GM12872 (cell line): ENCODE measurements around the gene VPS13A.

Experiments
- CTCF ChIP-seq: IDR thresholded peaks from 3 replicates; pipeline ENCODE4 v1.5.1; 2011; ENCODE audit warnings: low read depth, mild to moderate bottlenecking, low read length, moderate library complexity; ENCODE audit not compliant: insufficient read depth

The VPS13A gene

GRCh38 chr9:77188242-77188641 is 10.9 kb downstream of the VPS13A start:
- TF ChIP-seq CTCF: no peak

DNA sequence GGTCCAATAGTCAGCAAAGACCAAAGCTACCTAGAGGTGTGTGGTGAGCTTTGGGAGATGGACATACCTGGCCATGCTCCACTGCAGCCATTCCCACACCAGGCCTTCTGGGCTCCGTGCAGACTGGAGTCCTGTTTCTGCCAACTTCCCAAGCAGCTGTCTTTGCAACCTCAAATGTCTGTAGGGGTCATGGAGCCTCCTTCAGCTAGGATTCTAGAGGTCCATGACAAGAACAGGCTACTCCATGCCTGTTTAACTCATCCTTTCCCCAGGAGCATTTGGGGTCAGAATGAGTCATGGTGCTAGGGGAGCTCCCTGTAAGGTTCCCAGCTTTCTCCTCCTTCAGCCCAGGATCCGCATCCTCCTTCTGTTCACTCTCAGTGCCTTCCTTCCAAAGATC is 17.1 kb downstream of the VPS13A start:
- TF ChIP-seq CTCF: no peak

- TF ChIP-seq CTCF: no peak
Measured at GRCh38 chr9:77210116-77210515, 32.8 kb downstream of the VPS13A start.

DNA sequence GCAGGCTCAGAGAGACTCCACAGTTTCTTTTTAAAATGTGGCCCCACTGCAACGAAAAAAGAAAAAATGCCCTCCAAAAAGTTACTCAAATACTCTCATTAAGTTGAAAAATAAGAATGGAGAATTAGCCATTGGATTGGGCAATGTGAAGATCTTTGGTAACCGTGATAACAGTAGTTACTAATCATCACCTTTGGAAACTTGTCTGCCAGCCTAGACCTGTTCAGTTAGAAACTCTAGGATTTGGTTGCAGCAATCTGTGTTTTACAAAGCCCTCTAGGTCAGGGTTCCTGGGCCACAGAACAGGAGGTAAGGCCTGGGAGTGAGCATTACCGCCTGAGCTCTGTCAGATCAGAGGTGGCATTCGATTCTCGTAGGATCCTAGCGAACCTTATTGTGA is 34.2 kb downstream of the VPS13A start:
- TF ChIP-seq CTCF: no peak

- no peak for TF ChIP-seq CTCF
Measured at GRCh38 chr9:77212801-77213200, 35.5 kb downstream of the VPS13A start.

DNA sequence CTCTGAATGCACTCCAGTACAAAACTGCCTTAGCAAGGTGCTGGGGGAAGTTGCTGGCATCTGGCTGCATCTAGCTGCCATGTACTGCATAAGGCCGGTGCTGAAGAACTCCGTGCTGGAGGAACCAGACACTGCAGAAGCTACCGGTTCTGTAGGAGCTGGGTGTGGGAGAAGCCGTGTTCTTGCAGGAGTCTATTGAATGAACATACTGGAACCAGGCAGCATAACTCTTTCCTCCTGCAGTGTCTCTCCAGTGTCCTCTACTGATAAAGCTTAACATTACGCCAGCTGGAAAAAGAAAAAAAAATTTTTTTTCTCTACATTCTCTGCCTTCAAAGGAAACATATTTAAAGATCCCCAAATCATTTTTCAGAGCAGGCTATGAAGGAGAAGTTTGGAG is 38.5 kb downstream of the VPS13A start:
- 0 out of 3 replicates have a peak, but pooled peaks have one; percentile 16 for TF ChIP-seq CTCF

GRCh38 chr9:77218612-77219011 is 41.3 kb downstream of the VPS13A start:
- TF ChIP-seq CTCF: no peak

DNA sequence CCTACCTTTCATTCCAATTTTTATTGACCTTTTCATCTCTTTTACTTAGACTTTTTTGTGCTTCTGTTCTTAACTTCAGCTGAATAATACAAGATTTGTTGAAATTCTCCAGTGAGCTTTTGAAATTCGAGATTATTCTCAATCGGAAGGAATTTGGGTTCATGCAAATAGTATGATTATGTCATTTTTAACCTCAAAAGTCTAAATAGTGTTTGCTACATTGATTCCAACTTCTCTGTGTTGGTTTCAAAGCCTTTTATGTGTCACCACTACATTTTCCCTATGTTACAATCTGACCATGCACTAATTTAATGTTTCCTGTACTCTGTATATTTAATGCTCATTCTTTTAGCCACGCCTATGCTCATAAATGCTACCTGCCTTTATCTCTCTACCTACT is 44.1 kb downstream of the VPS13A start:
- TF ChIP-seq CTCF: no peak
